Osteoblast (primary cell): Measurements from ENCODE around the gene SIPA1L3. TPM values are rescaled to one million over a fixed set of nuclear protein-coding genes. Genes with fewer than 3 reads are reported as not detected.
A peak's percentile ranks its signal among the peaks of the same experiment; 100 is the strongest.

Experiments used
- DNase-seq: peaks from one replicate; pipeline ENCODE4 v3.0.0; 2011; ENCODE audit warnings: low spot score, mixed read lengths; ENCODE audit not compliant: insufficient read length; ENCODE audit errors: missing footprints
- H2AFZ ChIP-seq: 2 replicates; pipeline ENCODE4 v1.6.0; 2011; ENCODE audit warnings: mild to moderate bottlenecking, low read length
- H3K27ac ChIP-seq: 2 replicates; pipeline ENCODE4 v1.5.1; 2011; ENCODE audit warnings: mild to moderate bottlenecking, low read depth, low read length, moderate library complexity
- H3K27me3 ChIP-seq: 2 replicates; pipeline ENCODE4 v1.6.0; 2012; ENCODE audit warnings: mild to moderate bottlenecking, control low read depth, inconsistent platforms, low read length, moderate library complexity; ENCODE audit not compliant: insufficient read depth
- H3K36me3 ChIP-seq: 2 replicates; pipeline ENCODE4 v1.5.1; 2011; ENCODE audit warnings: mild to moderate bottlenecking, low read length, control low read depth, moderate library complexity; ENCODE audit not compliant: insufficient read depth
- H3K4me1 ChIP-seq: 2 replicates; pipeline ENCODE4 v1.5.1; 2011; ENCODE audit warnings: mild to moderate bottlenecking, low read length, control low read depth, moderate library complexity; ENCODE audit not compliant: insufficient read depth
- H3K4me2 ChIP-seq: 2 replicates; pipeline ENCODE4 v1.6.0; 2011; ENCODE audit warnings: mild to moderate bottlenecking, low read length; ENCODE audit not compliant: insufficient read depth
- H3K4me3 ChIP-seq: fragments of 200-600 bp; sonication (generic); 3 replicates; pipeline ENCODE4 v1.5.1; 2012; ENCODE audit warnings: mild to moderate bottlenecking, low read length, inconsistent platforms; ENCODE audit not compliant: insufficient read depth
- H3K79me2 ChIP-seq: 2 replicates; pipeline ENCODE4 v1.6.0; 2012; ENCODE audit warnings: mild to moderate bottlenecking, low read length, control low read depth, inconsistent platforms; ENCODE audit not compliant: insufficient read depth
- H3K9me3 ChIP-seq: 2 replicates; pipeline ENCODE4 v1.5.1; 2011; ENCODE audit warnings: low read depth, low read length, control low read depth
- H4K20me1 ChIP-seq: 2 replicates; pipeline ENCODE4 v1.6.0; 2012; ENCODE audit warnings: mild to moderate bottlenecking, low read length, control low read depth; ENCODE audit not compliant: insufficient read depth
- total RNA-seq: library from RNA; depleted of rRNA; stranded (reverse); fragments of >200 nt; gene quantifications from 2 replicates; pipeline ENCODE4 v1.2.3, GENCODE V29; 2012
- TF ChIP-seq, protein P1 (sequence below): IDR thresholded peaks from 2 replicates; pipeline ENCODE4 v1.5.1; 2011; ENCODE audit warnings: mild to moderate bottlenecking, low read depth, low read length, moderate library complexity; ENCODE audit errors: extremely low read depth

The SIPA1L3 gene
- total RNA-seq, 1 donor = 17.4 TPM

DNA sequence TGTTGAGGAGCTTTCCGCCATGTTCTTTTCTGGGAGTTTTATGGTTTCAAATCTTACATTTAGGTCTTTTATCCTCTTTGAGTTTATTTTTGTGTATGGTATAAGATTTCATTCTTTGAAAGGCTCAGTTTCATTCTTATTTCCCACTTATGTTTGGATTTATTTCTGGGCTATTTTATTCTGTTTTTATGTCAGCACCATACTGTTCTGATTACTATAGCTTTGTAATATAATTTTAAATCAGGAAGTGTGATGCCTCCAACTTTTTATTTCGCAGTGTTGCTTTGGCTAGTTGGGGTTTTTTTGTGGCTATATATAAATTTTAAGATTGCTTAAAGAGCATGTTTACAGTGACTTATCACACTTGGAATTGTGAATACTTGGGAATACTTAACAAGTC, 135.1 kb downstream of the SIPA1L3 start:
- no peaks in the 10 kb centered on the region for H3K27me3 ChIP-seq
- H3K4me2 ChIP-seq = no peak overlapping the region
- no peak overlapping the region for H3K4me3 ChIP-seq
- TF ChIP-seq, protein P1, sequence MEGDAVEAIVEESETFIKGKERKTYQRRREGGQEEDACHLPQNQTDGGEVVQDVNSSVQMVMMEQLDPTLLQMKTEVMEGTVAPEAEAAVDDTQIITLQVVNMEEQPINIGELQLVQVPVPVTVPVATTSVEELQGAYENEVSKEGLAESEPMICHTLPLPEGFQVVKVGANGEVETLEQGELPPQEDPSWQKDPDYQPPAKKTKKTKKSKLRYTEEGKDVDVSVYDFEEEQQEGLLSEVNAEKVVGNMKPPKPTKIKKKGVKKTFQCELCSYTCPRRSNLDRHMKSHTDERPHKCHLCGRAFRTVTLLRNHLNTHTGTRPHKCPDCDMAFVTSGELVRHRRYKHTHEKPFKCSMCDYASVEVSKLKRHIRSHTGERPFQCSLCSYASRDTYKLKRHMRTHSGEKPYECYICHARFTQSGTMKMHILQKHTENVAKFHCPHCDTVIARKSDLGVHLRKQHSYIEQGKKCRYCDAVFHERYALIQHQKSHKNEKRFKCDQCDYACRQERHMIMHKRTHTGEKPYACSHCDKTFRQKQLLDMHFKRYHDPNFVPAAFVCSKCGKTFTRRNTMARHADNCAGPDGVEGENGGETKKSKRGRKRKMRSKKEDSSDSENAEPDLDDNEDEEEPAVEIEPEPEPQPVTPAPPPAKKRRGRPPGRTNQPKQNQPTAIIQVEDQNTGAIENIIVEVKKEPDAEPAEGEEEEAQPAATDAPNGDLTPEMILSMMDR = no peak
- H3K4me1 ChIP-seq = peaks cover 9% of the 10 kb centered on the region
- peaks cover 64% of the 10 kb centered on the region for H3K79me2 ChIP-seq
- no peak for DNase-seq
- peak overlapping the region; percentile 100 for H3K27ac ChIP-seq
- no peak overlapping the region for H2AFZ ChIP-seq
- H3K9me3 ChIP-seq = no peaks in the 10 kb centered on the region
- no peaks in the 10 kb centered on the region for H4K20me1 ChIP-seq
- peaks cover 3% of the 10 kb centered on the region for H3K36me3 ChIP-seq

DNA sequence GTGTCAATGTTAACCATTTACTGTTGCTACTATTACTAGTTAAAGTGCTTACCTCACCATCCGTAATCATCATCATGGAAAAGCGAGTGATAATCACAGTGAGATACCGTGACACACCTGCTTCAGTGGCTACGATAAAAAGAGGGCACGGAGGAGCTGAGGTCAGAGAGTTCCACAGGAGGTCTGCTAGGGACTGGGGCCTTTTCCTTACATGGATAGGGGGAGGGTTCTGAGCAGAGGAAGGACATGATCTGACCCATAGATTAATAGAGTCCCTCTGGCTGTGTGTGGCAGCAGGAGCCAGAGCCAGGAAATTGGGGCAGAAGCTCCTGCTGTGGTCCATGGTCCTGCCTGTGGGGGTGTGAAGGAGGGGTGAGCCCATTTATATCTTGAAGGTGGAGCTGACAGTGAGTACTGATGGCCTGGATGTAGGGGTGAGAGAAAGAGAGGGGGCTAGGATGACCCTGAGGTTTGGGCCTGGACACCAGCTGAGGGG, 136.7 kb downstream of the SIPA1L3 start:
- peaks cover 3% of the 10 kb centered on the region for H3K36me3 ChIP-seq
- H4K20me1 ChIP-seq = no peaks in the 10 kb centered on the region
- H3K9me3 ChIP-seq = no peaks in the 10 kb centered on the region
- peaks cover 16% of the 10 kb centered on the region for H3K4me1 ChIP-seq
- H3K27ac ChIP-seq = peak overlapping the region; percentile 89
- TF ChIP-seq, protein P1 = no peak
- no peak overlapping the region for H3K4me2 ChIP-seq
- H3K79me2 ChIP-seq = peaks cover 67% of the 10 kb centered on the region
- H2AFZ ChIP-seq = no peak overlapping the region
- no peak for DNase-seq
- no peaks in the 10 kb centered on the region for H3K27me3 ChIP-seq
- no peak overlapping the region for H3K4me3 ChIP-seq

- Histone ChIP-seq H3K27me3 (no peaks in the 10 kb centered on the region), H3K4me3 (no peak overlapping the region), H3K36me3 (peaks cover 3% of the 10 kb centered on the region), H3K27ac (peak overlapping the region; percentile 89), H3K4me2 (no peak overlapping the region), H4K20me1 (no peaks in the 10 kb centered on the region), H3K9me3 (no peaks in the 10 kb centered on the region), H3K4me1 (peaks cover 24% of the 10 kb centered on the region), H2AFZ (no peak overlapping the region), H3K79me2 (peaks cover 75% of the 10 kb centered on the region)
- TF ChIP-seq, protein P1 = peak; percentile 66
- DNase-seq = peak; percentile 95
Measured at GRCh38 chr19:38044267-38045111, 137.5 kb downstream of the SIPA1L3 start.

DNA sequence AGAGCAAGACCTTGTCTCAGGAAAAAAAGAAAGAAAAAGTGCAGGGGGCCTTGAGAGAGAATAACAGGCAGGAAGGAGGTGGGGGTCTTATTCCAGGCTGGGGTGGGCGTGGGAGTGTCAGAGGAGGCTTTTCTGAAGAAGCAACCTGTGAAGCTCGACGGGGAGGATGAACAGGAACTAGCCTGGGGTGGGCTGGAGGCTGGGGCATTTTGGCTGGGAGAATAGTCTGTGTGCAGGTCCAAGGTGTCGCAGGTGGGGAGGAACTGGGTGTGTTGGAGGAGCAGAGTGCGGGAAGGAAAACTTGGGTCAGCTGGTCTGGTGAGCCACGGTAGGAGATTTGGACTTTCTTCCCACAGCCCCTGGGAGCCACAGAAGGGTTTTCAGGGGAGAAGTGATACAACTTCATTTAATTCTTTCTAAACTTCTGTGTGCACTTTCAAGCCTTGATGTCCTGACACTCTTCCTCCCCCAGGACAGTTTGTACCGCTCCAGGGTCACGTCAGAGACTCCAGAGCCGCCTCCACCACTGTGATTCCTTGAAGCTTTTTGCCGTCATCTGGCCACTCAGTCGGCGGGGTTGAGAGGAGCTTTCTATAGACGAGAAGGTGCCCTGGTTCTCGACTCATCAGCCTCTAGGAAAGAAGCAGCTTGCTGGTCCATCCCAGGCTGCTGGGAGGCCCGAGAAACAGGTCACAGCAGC, 138.7 kb downstream of the SIPA1L3 start:
- Histone ChIP-seq H3K4me2 (no peak overlapping the region), H3K4me1 (peaks cover 20% of the 10 kb centered on the region), H3K9me3 (no peaks in the 10 kb centered on the region), H3K79me2 (peaks cover 86% of the 10 kb centered on the region), H3K4me3 (no peak overlapping the region), H3K27ac (peak overlapping the region; percentile 89), H3K36me3 (peaks cover 3% of the 10 kb centered on the region), H4K20me1 (no peaks in the 10 kb centered on the region), H3K27me3 (no peaks in the 10 kb centered on the region), H2AFZ (no peak overlapping the region)
- no peak for DNase-seq
- TF ChIP-seq, protein P1 = no peak
